Middle frontal gyrus (tissue), 1 donor: Measurements from ENCODE around the gene CLEC16A.

Experiments used
- DNase-seq: peaks from one replicate; pipeline ENCODE4 v3.0.0-alpha.2; 2015; ENCODE audit warnings: low spot score; ENCODE audit errors: extremely low spot score

Gene CLEC16A

DNA sequence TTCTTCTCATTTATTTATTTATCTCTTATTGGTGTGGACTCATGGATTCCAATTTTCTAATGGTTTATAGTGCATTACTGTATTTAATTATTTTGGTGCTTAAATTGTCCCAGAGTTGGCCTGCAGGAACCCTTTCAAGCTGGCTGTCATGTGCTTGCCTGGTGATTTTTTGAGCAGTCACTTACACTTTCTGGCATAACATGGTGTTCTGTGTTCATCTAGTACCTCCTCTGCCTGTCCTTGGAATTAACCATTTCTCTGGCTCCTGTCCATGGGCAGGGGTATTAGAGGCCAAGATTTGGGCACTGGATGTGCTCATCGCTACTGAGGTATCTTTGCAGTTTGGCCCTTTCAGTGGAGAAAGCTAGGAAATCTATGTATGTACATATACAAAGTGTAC, 67.0 kb downstream of the CLEC16A start:
- no peak for DNase-seq

DNA sequence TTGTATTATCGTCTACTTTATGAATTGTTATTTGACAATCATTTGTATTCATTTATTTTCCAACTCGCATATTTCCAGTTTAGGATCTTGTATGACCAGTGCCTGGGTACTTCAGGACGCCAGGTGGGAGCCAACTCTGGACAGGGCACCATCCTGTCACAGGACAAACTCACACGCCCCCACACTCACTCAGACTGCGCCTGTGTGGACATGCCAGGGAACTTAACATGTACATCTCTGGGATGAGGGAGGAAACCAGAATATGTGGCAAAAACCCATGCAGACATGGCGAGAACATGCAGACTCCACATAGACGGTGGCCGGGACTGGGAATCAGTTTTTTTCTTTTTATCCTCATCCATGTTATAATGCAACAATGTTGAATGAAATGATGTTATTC, 68.5 kb downstream of the CLEC16A start:
- DNase-seq, result no peak

DNA sequence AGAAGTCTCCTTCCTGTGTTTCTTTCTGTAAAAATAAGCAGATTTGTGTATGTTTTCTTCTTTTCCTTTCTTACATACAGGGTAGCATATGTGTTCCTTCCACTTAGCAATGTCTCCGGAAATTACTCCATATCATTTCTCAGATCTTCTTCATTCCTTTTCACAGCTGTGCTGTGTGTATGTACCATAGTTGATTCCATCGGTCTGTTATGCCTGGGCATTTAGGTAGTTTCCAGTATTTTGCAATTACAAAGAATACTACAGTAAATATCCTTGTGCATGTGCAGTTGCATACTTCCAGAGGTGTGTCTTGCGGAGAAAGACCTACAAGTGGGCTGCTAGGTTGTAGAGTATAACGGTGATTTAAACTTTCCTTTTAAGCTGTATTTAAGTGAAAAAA, 69.8 kb downstream of the CLEC16A start:
- DNase-seq, result no peak

DNA sequence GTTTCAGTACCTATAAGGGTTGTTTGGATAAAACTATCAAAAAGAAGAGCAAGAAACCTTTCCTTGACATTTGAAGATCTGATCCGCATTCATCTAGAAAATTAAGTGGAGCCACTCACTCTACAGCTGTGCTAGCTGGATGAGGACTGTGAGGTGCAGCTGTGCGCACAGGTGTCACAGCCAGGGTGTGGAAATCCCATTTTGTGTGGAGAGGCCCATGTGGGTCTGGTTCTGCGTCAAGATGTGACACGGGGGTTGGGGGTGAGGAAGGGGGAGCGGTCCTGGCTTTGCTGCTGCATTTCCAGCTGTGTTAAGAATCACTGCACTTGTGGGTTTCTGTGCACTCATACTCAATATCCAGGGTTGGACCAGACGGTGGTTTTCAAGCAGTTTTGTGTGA, 70.7 kb downstream of the CLEC16A start:
- DNase-seq, result no peak

DNA sequence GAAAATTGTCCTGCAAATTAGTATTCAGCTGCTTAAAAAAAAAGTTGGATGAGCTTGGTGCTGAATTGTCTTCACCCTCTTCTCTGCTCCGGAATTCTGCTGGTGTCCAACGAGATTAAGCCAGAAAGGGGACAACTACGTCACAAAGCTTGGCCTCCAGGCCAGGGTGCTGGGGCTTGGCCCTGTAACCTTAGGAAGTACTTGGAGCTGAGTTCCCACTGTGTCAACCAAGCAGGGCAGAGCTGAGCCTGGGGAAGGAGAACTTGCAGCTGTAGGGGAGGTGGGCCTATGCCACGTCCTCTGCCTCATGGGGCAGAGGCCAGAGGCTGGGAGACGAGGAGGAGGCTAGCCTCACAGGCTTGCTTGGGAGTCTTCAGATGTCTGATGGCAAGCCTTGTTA, 71.2 kb downstream of the CLEC16A start:
- no peak for DNase-seq

DNA sequence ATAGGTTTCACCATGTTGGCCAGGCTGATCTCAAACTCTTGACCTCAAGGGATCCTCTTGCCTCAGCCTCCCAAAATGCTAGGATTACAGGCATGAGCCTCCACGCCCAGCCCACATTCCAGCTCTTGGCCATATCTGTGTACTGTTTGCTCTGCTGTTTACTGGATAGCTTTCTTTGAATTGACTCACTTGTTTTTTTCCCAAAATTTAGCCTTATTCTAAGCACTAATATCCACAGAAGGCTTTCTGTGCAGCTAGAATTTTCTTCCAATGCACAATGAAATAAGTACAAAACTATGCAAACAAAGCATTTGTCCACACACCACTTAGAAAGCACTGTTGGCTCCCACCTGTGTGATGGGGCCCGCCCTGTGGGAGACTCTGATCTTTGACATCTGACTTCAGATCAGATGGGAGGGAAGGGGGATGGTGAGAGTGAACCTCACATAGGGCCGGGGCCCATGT, 72.2 kb downstream of the CLEC16A start:
- DNase-seq, result no peak

DNA sequence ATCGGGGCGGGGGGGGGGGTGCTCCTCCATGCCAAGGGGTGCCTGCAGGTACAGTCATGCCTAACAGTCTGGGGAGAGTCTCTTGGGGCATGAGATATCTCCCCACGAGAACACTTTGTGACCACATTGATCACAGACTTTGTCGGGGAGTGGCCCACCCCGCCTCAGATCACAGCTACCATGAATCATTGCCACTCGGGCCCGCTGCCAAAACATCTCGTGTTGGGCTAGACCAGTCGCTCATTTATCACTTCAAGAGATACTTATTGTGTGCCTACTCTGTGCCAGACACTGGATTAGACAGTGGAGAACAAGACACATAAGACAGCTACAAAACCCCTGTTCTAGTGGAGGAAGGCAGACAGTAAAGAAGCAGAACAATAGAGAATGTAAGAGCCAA, 72.6 kb downstream of the CLEC16A start:
- no peak for DNase-seq

DNA sequence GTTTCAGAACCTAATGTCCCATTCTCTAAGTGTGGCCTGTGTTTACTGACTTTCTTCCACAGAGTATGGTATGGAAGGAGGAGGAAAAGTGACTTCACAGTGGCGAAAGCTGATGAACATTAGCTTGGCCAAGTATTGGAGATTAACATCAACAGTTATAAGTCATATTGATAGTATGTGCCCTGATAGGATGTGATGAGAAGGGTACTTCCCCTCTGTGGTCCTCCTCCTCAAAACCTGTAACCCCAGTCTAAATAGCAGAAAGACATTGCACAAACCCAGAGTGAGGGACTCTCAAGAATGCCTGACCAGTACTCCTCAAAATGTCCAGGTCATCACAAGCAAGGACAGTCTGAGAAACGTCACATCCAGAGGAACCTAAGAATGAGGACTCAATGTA, 73.1 kb downstream of the CLEC16A start:
- no peak for DNase-seq

DNA sequence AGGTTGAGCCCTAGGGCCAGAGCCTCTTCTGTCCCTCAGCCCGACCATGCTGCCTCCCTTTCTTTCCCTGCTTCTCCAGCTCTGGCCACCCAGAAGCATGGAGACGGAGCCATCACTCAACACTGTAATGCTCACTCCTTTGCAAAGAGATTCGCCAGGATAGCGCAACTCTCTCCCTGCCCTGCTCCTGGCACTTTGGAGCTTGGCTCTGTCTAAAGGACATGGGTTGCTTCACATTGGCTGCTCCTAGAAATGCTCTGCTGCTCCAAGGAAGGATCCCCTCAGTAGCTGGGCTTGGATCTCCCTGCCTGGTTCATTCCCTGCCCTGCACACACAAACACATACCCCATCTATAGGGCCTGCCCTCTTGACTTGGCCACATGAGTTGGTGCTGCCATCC, 76.0 kb downstream of the CLEC16A start:
- no peak for DNase-seq

DNA sequence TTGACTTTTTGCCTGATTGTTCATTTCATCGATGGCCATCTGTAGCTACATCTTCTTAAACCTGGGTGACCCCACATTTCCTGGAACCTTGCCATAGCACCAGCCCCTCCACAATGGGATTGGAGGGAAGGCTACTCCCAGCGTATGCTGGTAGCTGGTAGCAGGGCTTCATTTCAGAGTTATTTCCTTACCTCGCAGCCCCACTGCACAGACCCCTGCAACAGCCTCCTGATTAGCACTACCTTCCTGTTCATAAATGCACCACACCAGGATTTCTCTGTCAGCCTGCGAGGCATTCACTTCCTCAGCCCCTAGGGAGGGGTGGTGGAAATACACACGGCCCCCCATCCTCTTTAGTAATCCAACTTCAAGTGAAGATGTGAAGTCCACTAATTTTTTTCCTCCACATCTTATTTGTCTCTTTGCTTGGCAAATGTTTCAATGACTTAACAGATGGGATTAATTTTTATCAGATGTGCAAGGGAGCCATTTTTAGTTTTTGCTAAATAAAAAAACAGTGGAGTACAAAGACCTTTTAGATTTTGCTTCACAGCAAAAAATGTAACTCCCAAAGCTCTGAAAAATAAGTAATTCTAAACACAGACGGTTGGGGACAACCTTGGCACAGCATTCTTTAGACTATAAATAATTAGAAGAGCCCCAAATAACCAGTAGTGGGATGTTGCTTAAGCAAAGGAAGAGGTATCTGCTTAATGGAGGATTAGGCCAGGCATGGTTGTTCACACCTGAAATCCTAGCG, 76.6 kb downstream of the CLEC16A start:
- no peak for DNase-seq

DNA sequence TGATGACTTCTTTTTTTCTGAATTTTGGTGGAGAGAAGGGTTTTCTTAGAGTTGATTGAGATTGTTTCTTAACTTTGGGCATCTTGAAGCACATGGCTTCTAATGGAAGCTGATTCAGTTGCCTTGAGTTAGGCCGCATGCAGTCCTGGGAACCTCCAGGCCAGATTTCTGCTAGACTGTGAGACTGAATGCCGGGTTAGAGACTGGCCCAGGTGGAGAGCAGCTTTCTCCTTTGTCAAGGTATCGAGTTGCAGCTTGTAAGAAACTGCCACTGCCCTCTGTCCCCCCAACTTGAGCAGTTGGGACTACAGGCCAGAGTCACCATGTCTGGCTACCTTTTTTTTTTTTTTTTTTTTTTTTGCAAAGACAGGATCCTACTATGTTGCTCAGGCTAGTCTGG, 77.6 kb downstream of the CLEC16A start:
- DNase-seq, result no peak

DNA sequence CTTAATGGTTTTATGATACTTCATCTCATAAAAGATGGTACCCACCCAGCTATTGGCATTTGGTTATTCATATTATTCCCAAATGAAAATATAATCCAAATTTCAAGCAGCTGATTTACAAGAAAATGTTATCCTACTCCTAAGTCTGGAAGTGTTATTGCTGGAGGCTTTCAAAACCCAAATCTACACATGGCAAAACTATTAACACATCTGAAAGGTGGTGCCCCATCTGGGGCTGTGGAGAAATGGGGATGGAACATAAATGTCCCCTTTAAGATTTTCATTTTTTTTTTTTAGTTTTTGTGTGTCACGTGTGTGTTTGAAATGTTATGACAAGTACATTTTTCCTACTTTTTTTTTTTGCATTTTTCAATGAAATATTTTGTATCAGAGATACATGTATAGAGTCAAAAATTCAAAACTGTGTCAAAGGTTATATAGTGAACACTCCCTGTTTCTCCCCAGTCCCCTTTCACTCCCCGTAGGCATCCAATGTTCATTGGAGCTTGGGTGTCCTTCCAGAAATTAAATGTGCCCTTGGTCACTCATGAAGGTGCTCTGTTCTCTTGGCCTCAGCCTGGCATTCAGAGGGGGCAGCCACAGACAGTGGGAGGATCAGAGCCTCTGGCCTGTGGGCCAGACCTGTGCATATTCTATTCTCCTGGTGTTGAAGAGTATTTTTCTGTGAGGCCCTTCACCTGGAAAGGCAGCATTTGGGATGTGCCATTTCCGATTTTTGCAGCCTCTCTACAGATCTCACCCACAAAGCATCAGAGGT, 79.1 kb downstream of the CLEC16A start:
- DNase-seq, result no peak

DNA sequence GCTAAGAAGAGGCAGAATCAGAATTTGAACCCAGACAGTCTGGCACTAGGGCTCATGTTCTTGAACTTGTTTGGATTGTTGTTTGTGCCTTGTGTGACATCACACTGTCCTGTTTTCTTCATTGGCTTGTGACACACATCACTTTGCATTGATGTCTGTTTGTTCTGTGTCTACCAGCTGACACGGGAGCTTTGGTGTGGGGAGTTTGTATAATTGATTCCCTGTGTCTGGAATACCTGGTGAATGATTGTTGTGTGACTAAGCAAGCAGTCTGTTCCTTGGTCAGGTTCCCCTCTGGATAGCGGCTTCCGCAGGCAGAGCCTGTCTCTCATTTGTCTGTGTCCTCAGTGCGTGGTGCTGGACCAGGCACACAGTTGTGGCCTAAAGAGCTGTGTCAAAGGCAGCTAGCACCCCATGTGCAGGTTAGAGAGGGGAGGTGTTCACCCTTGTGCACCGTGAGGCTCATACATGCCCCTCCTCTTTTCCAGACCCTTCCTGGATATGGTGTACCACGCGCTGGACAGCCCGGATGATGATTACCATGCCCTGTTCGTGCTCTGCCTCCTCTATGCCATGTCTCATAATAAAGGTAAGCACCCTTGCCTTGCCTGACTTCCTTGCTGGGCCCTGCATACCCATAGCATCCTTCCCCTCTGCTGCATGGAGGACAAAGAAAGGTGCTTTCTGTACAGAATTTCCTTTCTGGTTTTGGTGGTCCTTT, 80.1 kb downstream of the CLEC16A start:
- no peak for DNase-seq

DNA sequence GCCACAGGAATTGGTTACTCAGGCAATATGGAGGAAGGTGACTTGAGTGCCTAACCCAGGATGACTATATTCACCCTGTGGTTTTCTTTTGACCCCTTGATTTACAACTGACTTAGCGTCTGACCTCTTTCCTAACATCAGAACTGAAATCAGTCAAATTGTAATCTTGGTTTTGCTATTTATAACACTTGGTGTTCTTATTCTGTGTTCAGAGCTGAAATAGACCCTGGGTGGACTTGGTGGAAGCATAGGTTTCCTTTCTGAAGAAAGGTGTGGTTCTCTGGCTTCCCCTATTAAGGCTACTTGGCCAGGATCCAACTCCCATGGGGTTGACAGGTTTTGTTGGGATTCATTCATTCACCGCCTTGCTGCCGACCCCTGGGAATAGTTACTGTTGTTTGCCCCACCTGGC, 80.8 kb downstream of the CLEC16A start:
- no peak for DNase-seq

DNA sequence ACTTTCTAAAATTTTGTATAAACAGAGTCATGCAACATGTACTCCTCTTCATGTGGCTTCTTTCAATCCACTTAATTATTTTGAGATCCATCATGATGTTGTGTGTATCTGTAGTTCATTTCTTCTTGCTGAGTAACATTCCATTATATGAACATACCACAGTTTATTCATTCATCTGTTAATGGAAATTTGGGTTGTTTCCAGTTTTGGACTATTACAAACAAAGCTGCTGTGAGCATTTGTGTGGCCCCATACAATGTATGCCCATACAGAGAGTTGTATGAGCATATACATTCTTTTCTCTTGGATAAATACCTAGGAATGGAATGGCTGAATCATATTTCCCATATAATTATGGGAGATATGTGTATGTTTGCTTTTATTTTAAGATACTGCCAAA, 85.6 kb downstream of the CLEC16A start:
- no peak for DNase-seq

DNA sequence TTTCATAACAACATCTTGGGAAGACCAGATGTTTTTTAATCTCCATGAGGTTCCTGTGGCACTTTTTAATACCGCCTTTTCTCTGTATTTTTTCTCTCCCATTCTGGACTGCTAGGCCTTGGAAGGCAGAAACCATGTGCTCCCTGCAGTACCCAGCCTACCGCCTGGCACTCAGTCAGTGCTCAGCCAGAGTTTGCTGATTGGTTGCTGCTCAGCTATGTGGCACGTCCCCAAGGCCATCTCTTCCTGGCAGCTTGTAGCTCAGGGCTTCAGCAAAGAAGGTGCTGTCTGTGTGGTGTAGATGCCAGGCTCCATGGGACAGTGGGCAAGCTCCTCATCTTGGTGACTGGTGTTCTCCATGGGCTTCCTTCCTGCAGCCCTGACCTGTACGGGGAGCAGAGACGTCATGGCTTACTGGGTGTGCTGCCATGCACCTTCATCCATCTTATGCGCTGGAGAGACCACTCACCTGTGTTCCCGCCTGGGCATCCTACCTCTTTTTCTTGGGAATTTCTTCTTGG, 86.7 kb downstream of the CLEC16A start:
- DNase-seq, result no peak

DNA sequence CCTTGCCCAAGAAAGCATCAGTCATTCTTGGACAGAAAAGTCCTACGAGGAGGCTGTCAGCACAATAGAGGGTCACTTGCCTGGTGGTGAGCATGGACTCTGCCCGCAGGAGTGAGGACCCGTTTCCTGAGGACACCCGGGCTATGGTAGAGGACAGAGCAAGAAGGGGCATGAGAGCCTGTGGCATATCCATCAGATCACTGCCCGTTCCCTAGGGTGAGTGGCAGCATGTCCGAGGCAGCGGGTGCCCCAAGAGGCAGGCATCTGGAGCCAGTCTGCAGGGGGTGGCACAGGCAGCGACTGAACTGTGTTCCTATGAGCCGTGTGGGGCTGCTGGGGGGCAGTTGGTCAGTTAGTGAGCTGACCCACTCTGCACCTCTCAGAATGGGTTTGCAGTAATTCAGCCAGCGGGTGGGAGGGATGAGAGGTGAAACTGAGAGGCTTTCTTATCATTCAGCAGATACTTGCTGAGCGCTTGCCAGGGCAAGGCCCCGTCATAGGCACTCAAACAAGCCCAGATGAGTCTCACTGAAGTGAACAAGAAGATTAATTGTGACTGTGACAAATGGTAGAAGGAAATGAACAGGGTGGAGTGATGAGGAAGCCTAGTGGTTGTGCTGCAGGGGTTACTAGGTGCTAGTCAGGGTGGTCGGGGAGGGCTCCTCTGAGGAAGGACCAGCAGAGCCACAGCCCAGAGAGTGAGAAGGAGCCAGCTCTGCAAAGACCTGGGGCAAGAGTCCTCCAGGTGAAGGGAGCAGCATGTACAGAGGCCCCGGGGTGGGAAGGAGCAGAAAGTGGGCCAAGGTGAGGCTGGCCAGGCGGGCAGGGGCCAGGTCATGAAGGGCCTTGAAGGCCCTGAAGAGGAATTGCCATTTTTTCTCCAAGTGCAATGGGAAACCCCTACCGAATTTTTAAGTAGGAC, 87.9 kb downstream of the CLEC16A start:
- no peak for DNase-seq

DNA sequence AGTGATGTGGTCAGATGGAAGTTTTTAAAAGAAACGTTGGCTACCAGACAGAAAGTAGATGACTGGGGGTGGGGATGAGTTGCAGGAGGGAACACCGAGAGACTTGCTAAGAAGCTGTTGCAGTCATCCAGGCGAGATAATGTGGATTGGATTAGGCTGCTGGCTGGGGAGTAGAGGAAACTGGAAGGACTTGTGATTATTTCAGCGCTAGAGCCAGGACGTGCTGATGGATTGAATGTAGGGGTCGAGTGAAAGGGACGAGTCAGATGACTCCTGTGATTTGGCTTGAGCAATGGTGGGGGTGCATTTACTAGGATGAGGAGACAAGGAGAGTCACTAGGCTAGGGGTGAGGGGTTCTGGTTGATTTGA, 88.5 kb downstream of the CLEC16A start:
- no peak for DNase-seq

DNA sequence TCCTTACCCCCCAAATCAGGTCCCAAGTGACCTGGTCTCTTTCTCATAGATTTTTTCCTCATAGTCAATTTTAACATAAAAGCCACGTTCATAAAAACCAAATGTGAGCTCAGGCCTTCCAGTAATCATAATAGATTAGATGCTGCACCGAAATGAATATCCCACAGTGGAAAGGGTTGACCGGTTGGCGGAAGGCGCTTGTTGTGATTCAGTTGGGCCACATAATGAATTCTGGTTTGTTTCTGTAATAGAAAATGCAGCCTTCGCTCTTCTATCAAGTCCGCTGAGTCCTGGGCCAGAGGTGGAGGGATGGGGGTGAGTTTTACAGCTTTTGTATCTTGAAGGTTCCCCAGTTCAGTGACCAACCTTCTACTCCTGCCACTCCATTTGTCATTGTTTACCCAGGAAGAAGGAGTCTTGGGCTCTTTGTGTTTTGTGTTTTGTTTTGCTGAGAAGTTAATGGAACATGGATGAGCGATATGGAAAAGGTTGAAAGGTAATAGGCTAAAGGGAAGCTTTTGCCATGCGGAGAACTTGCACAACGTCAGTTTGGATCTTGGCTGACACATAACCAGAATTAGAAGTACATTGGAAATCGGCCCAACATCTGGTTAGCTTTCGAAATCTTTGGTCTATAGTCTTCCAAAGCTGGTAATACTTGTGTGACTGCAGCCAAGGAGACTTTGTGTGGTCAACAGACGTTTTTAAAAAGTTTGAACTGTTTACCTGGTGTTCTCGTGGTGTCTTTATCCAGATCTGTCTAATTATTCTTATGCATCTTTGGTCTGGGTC, 89.5 kb downstream of the CLEC16A start:
- DNase-seq, result no peak

DNA sequence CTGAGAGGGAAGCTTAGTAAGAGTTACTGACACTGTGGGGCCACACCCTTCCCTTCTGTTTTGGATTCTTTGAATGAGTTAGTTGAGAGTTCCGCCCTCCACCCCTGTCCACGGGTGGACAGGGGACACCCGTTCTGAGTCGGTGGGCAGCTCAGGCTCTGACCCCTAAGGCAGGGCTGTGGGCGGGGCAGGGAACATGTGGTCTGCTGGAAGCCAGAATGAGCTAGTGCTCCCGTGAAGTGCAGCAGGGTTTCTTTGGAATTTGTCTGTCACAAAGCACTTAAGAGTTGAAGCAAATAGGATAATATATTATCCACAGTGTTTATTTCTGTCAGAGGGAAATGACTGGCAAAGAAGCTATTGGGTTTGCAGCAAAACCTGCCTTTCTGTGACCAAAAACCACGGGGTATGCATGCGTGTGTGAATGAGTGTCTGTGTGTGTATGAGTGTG, 90.1 kb downstream of the CLEC16A start:
- DNase-seq, result no peak
